ENCODE data around the gene PCDH9.

PCDH9 gene

DNA sequence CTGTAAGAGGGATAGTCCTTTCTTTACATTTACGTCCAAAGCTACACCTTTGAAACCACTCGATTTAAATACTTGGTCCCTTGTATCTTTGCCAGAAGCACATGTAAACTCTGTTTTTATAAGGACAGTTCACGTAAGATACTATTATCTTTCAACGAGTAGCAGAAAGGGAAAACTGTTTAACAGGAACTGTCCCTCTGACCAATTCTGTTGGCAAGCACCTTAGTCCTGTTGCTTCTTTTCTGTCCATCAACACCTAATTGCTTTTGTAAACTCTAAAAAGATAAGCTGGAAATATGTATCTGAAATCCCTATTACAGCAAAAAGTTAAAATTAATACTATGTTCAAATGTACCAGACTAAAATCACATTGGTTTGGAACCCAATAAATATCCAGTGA, 37.4 kb downstream of the PCDH9 start:
- H3K4me3 ChIP-seq (ENCODE audit: low read depth, low read length) = no peak overlapping the region
- no peak for DNase-seq (ENCODE audit: low read depth)
- TF ChIP-seq POLR2A (IDR thresholded peaks at IDR 0.05; ENCODE audit: extremely low read depth, insufficient read length) = no peak
- TF ChIP-seq, protein P1, sequence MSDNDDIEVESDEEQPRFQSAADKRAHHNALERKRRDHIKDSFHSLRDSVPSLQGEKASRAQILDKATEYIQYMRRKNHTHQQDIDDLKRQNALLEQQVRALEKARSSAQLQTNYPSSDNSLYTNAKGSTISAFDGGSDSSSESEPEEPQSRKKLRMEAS (IDR thresholded peaks at IDR 0.05; ENCODE audit: low read depth, low read length) = no peak
- TF ChIP-seq MYC (IDR thresholded peaks at IDR 0.05; ENCODE audit: low read depth, low read length) = no peak
- TF ChIP-seq, protein P2, sequence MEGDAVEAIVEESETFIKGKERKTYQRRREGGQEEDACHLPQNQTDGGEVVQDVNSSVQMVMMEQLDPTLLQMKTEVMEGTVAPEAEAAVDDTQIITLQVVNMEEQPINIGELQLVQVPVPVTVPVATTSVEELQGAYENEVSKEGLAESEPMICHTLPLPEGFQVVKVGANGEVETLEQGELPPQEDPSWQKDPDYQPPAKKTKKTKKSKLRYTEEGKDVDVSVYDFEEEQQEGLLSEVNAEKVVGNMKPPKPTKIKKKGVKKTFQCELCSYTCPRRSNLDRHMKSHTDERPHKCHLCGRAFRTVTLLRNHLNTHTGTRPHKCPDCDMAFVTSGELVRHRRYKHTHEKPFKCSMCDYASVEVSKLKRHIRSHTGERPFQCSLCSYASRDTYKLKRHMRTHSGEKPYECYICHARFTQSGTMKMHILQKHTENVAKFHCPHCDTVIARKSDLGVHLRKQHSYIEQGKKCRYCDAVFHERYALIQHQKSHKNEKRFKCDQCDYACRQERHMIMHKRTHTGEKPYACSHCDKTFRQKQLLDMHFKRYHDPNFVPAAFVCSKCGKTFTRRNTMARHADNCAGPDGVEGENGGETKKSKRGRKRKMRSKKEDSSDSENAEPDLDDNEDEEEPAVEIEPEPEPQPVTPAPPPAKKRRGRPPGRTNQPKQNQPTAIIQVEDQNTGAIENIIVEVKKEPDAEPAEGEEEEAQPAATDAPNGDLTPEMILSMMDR (IDR thresholded peaks at IDR 0.05; ENCODE audit: low read depth, low read length) = no peak

DNA sequence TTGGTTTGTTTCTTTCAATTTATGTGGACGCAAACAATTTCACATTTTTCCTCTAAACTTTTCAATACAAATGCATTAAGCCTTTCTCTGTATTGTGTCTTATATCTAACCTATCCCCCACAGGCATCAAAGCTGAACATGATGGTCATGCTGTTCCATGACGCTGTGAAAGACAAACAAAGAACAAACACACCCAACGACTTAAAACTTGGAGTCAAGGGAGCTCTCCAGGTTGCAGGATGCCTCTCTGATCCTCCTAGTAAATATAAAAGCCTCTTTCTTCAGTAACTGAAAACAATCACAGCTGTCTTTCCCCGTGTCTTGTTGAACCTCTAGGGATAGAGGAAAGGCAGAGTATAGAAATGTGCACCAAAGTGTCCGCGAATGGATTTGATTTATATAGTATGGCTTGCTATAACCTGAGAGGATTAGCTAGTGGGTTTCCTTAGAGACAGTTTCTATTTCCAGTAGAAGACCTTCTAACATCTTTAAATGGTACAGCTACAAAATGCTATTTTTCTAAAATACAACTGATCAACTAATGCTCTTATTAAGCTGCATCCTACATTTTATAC, 43.1 kb downstream of the PCDH9 start:
- TF ChIP-seq, protein P1 (IDR thresholded peaks at IDR 0.05; ENCODE audit: low read depth, low read length) = no peak
- TF ChIP-seq POLR2A (IDR thresholded peaks at IDR 0.05; ENCODE audit: extremely low read depth, insufficient read length) (no peak), MYC (IDR thresholded peaks at IDR 0.05; ENCODE audit: low read depth, low read length) (no peak)
- TF ChIP-seq, protein P2 (IDR thresholded peaks at IDR 0.05; ENCODE audit: low read depth, low read length) = no peak
- DNase-seq (ENCODE audit: low read depth) = no peak
- H3K4me3 ChIP-seq (ENCODE audit: low read depth, low read length) = no peak overlapping the region

DNA sequence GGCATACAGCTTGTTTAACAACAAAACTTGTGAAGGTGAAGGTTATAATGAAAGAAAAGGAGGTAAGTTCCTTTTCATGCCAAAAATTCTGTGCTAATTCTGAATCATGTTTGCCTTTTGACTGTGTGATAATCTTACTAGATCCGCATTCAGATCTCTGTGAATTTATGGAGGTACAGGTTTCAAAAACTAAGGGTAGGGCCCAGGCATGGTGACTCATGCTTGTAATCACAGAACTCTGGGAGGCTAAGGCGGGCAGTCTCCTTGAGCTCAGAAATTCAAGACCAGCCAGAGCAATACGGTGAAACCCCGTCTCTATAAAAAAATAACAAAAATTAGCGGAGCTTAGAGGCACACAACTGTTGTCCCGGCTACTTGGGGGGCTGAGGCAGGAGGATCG, 45.9 kb downstream of the PCDH9 start:
- no peak for DNase-seq (ENCODE audit: low read depth)
- TF ChIP-seq, protein P1 (IDR thresholded peaks at IDR 0.05; ENCODE audit: low read depth, low read length) = no peak
- TF ChIP-seq, protein P2 (IDR thresholded peaks at IDR 0.05; ENCODE audit: low read depth, low read length) = no peak
- TF ChIP-seq MYC (IDR thresholded peaks at IDR 0.05; ENCODE audit: low read depth, low read length) = no peak
- no peak for TF ChIP-seq POLR2A (IDR thresholded peaks at IDR 0.05; ENCODE audit: extremely low read depth, insufficient read length)
- no peak overlapping the region for H3K4me3 ChIP-seq (ENCODE audit: low read depth, low read length)

DNA sequence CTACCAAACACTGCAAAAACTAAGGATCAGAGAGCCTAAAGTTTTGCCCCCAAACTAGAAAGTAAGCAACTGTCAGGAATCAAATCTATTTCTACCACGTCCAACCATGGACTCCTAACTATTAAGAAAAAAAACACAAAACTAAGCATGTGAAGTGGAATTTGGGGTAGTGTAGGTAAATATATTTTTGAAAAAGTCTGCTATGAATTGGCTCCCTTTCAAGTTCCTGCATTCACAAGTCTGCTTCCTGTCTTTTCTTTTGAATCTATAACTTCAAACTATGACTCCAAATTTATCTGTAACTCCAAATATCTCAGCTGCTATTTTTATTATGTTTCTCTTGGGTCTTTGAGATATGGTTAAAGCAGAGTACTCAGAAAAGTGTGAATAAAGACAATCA, 47.0 kb downstream of the PCDH9 start:
- TF ChIP-seq, protein P1 (IDR thresholded peaks at IDR 0.05; ENCODE audit: low read depth, low read length) = no peak
- TF ChIP-seq, protein P2 (IDR thresholded peaks at IDR 0.05; ENCODE audit: low read depth, low read length) = no peak
- no peak for DNase-seq (ENCODE audit: low read depth)
- no peak overlapping the region for H3K4me3 ChIP-seq (ENCODE audit: low read depth, low read length)

DNA sequence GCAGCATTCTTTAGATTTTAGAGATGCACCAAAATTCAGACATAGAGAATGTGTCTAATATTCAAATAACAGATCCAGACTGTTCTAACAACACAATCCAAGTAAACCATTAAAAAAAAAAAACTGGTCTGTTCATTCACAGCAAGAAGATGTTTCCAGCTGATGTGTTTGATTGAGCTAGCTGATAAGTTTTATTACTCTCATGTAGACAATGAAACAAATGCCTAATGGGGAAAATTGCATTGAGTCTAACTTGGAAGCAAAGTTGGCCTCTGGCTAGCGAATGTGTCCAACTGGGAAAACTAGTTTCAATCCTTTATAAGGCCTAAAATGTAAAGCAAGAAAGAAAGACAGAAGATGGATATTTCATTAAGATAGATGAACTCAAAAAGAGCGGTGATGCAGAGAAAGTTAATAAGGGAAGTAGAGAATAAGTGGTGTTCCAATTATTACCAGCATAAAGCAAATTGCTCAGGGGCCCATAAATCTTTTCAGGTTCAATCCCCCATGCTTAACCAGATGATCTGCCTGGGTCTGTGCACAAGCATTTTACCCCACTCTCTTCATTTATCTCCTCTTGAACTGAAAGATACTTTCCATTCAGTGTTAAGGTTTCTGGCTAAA, 54.2 kb downstream of the PCDH9 start:
- TF ChIP-seq, protein P2 (IDR thresholded peaks at IDR 0.05; ENCODE audit: low read depth, low read length) = no peak
- TF ChIP-seq MYC (IDR thresholded peaks at IDR 0.05; ENCODE audit: low read depth, low read length) (no peak), POLR2A (IDR thresholded peaks at IDR 0.05; ENCODE audit: extremely low read depth, insufficient read length) (no peak)
- TF ChIP-seq, protein P1 (IDR thresholded peaks at IDR 0.05; ENCODE audit: low read depth, low read length) = no peak
- DNase-seq (ENCODE audit: low read depth) = no peak
- no peak overlapping the region for H3K4me3 ChIP-seq (ENCODE audit: low read depth, low read length)
